IPS DF 19.7 (cell line): ENCODE data around the gene HAUS7.

Source experiments
- DNase-seq: peaks from one replicate; pipeline ENCODE4 v3.0.0-alpha.2; 2013; ENCODE audit warnings: low read depth, low spot score

HAUS7 gene

GRCh38 chrX:153499341-153499740 is 29.0 kb upstream of the HAUS7 start:
- no peak for DNase-seq

GRCh38 chrX:153498453-153498852 is 28.1 kb upstream of the HAUS7 start:
- no peak for DNase-seq

- no peak for DNase-seq
Measured at GRCh38 chrX:153496590-153496959, 26.2 kb upstream of the HAUS7 start.

GRCh38 chrX:153495903-153496589 is 25.7 kb upstream of the HAUS7 start:
- DNase-seq, result no peak

GRCh38 chrX:153495362-153495751 is 25.0 kb upstream of the HAUS7 start:
- DNase-seq, result no peak

- DNase-seq, result no peak
Measured at GRCh38 chrX:153494541-153495361, 24.4 kb upstream of the HAUS7 start, which contains the start of gene BGN. TSS of gene BGN (plus strand) at chrX:153494980. CDS start at chrX:153504632, 9,652 bp downstream.

GRCh38 chrX:153494061-153494460 is 23.7 kb upstream of the HAUS7 start:
- no peak for DNase-seq

- DNase-seq, result no peak
Measured at GRCh38 chrX:153493085-153493484, 22.7 kb upstream of the HAUS7 start.

GRCh38 chrX:153492543-153492942 is 22.2 kb upstream of the HAUS7 start:
- no peak for DNase-seq

- no peak for DNase-seq
Measured at GRCh38 chrX:153491918-153492317, 21.5 kb upstream of the HAUS7 start.

GRCh38 chrX:153491351-153491914 is 21.1 kb upstream of the HAUS7 start:
- DNase-seq, result no peak

- no peak for DNase-seq
Measured at GRCh38 chrX:153490217-153490930, 20.0 kb upstream of the HAUS7 start.

GRCh38 chrX:153488231-153488914 is 18.0 kb upstream of the HAUS7 start:
- no peak for DNase-seq

- no peak for DNase-seq
Measured at GRCh38 chrX:153487590-153488071, 17.3 kb upstream of the HAUS7 start.

- no peak for DNase-seq
Measured at GRCh38 chrX:153486171-153486570, 15.8 kb upstream of the HAUS7 start.

GRCh38 chrX:153485396-153486080 is 15.2 kb upstream of the HAUS7 start:
- DNase-seq, result no peak

GRCh38 chrX:153482376-153483015 is 12.1 kb upstream of the HAUS7 start:
- no peak for DNase-seq

- no peak for DNase-seq
Measured at GRCh38 chrX:153481043-153481442, 10.7 kb upstream of the HAUS7 start.

- no peak for DNase-seq
Measured at GRCh38 chrX:153478746-153479145, 8.4 kb upstream of the HAUS7 start.

- DNase-seq, result no peak
Measured at GRCh38 chrX:153477901-153478300, 7.5 kb upstream of the HAUS7 start.
